Vagina (tissue), 2 donors: ENCODE data around the gene FAM210A.

Experiments used
- POLR2A ChIP-seq, 2 donors: fragments of 450-650 bp; IDR thresholded peaks; one replicate each; pipeline ENCODE4 v1.6.1; 2017; ENCODE audit warnings: antibody characterized with exemption in 2 of 2, mild to moderate bottlenecking in 2 of 2, moderate library complexity in 2 of 2
- POLR2AphosphoS5 ChIP-seq, 2 donors: sonication (generic); formaldehyde crosslinking; IDR thresholded peaks; one replicate each; pipeline ENCODE4 v1.9.0; 2017; ENCODE audit warnings: antibody characterized with exemption in 2 of 2, mild to moderate bottlenecking in 2 of 2, low read depth in 1 of 2; ENCODE audit not compliant: insufficient read depth in 1 of 2
- TF ChIP-seq, protein P1 (sequence below), 3 experiments: fragments of 450-650 bp in 2 of 3; fragments of 200-600 bp in 1 of 3; sonication (generic) in 1 of 3; IDR thresholded peaks; one replicate each; pipeline ENCODE4 v1.5.1; 2017 to 2019; ENCODE audit warnings: antibody characterized with exemption in 3 of 3, mild to moderate bottlenecking in 2 of 3, moderate library complexity in 2 of 3

DNA sequence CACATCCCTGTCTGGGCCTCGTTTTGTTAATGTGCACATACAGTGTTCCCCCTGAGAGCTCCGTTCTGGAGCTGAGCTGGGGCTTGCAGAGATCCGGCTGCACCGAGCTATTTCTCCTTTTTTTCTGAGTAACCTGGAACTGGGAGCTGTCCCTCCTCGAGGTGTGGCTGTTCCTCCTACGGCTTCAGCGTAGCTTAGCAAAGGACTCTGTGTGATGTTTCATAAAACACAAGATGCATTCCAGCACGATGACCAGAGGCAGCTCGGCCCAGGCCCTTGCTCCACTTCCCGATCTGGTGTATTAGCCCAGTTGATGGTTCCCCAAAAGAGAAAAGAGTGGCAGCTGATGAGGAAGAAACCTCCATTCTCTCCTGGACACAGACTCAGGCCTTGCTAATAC lies 103.0 kb downstream of the FAM210A start:
- TF ChIP-seq, protein P1, sequence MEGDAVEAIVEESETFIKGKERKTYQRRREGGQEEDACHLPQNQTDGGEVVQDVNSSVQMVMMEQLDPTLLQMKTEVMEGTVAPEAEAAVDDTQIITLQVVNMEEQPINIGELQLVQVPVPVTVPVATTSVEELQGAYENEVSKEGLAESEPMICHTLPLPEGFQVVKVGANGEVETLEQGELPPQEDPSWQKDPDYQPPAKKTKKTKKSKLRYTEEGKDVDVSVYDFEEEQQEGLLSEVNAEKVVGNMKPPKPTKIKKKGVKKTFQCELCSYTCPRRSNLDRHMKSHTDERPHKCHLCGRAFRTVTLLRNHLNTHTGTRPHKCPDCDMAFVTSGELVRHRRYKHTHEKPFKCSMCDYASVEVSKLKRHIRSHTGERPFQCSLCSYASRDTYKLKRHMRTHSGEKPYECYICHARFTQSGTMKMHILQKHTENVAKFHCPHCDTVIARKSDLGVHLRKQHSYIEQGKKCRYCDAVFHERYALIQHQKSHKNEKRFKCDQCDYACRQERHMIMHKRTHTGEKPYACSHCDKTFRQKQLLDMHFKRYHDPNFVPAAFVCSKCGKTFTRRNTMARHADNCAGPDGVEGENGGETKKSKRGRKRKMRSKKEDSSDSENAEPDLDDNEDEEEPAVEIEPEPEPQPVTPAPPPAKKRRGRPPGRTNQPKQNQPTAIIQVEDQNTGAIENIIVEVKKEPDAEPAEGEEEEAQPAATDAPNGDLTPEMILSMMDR (IDR thresholded peaks at IDR 0.05) = no peak
- TF ChIP-seq POLR2A (IDR thresholded peaks at IDR 0.05) (no peak), POLR2AphosphoS5 (IDR thresholded peaks at IDR 0.05; ENCODE audit: insufficient read depth in 1 of 2, low read depth in 1 of 2) (no peak)
